SK-MEL-5 (cell line): ENCODE measurements around the gene ETS1. TPM values are rescaled to one million over a fixed set of nuclear protein-coding genes. Genes with fewer than 3 reads are reported as not detected.

ENCODE experiments used
- DNase-seq: peaks from one replicate; pipeline ENCODE4 v3.0.0-alpha.2; 2016; ENCODE audit warnings: low read depth, low spot score
- in situ Hi-C: cut with HindIII; loops from 2 replicates; pipeline ENCODE4 v1.10.0; 2016; ENCODE audit warnings: low sequenced_read_pairs, high pct_unique_total_duplicates, low pct_unique_long_range_greater_than_20kb
- total RNA-seq: library from RNA; depleted of rRNA; stranded (reverse); fragments of >200 nt; shearing (Covaris generic); gene quantifications from 2 replicates; pipeline ENCODE4 v1.2.3, GENCODE V29; 2014

The ETS1 gene
- total RNA-seq, 1 experiment from 2014 or later = 66.7 TPM

DNA sequence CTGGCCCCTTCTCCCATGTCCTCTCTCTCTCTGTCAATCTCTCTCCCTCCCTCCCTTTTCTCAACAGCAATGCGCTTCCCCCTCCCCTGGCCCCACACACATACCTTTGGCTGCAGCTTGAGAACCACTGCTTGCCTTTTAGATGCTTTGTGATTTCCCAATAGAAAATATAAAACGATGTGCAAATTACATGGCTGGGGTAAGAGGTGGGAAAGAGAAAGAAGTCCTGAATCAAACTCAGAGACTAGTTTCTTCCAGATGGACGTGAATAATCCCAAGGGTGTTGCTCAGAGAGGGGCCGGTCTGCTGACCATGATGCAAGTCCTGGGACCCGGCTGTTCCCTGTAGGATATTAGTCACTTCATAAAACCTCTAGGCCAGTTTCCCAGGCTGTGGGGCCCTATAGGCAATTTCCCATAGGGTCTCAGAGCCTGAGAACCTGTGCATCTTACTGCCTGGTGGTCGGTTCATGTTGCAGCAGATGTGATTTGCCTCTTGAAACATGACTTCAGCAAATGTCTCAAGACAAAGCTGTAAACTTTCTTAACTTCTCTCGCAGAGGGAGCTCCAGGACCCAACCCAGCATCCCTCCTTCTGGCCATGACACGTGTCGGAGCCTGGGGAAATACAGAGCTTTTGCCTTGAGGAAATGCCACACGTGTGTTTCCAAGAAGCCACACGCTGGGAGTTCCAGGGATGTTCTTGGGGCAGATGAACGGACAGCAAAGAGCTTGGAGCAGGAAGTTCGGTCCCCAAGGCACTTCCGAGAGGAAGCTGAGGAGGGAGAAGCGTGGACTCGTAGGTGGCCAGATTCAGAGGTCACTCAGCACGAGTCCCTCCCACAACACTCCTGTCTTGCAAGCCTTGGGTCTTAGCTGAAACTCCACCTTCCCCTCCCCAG is 34.5 kb upstream of the ETS1 start:
- DNase-seq = no peak
- in situ Hi-C loops = no loop called here

DNA sequence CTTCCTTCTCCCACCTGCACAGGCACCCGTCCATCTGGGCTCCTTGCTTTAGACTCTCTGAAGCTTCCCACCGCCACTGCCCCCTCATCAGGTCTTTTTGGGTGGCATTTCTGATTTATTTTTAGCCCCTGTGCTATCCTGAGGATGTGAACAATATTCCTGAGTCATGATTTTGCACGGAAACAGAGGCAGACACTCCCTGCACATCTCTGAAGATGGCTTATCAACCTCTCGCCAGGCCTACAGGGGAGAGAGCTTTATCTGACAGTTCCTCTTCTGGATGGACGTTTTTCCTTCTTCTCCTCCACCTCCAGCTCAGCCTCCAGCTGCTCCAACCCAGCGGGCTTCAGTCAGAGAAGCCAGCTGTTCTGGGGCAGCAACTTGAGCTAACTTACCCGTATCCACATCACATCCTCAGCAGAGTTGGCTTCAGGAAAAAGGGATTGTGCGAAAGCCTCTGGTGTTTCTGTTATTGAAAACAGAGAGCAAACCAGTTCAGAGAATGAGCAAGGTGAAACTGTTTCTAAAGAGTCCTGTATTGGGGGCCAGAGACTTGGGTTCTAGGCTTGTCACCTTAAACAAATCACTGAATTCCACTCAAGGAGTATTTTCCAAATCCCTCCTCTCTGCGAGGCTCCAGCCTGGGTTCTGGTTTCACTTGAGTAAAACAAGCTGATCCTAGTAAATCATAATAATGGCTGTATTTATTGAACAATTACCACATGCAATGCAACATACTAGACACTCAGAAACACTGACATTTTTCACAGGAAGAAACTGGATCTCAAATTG is 33.1 kb upstream of the ETS1 start:
- DNase-seq = no peak
- in situ Hi-C loops = no loop called here

GRCh38 chr11:128619540-128620308 is 32.4 kb upstream of the ETS1 start:
- no peak for DNase-seq
- in situ Hi-C loops = no loop called here

- in situ Hi-C loops = no loop called here
- DNase-seq = no peak
Observed at GRCh38 chr11:128619007-128619406, 31.6 kb upstream of the ETS1 start.

DNA sequence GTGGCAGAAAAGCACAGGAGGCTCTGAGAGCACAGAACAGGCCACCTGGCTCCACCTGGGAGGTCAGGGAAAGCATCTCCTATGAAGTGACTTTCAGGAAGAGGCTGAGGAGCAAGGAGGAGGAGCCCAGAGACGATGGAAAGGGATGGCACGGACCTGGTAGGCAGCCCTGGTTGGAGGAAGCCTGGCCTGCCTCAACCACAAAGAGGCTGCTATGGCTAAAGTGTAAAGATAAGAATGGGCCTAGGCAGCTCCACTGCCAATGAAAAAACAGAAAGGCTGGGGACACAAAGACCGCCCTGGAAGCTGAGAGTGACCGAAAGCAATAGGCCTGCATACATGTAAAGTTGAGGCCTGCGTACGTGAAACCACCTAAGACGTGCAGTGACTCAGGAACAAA is 31.2 kb upstream of the ETS1 start:
- DNase-seq = no peak
- in situ Hi-C loops = no loop called here

GRCh38 chr11:128616161-128616560 is 28.8 kb upstream of the ETS1 start:
- in situ Hi-C loops = no loop called here
- DNase-seq = no peak

DNA sequence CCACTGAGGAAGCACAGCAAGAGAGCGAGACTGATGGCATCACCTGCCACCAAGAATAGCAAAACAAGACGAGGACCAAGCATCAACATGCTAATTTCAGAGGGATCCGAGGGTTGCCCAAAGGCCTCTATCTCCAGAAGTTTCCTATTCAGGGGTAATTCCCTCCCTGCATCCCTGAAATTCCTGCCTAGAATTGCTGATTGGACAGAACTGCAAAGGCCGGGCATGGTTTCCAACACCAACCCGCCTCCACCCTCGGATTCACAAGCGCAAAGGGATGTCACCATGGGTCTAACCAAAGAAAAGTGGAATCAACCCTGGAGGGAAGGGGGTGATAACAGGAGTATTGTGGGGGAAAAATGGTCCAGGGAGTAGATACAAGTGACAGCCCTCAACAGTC is 28.3 kb upstream of the ETS1 start:
- no peak for DNase-seq
- in situ Hi-C loops = no loop called here

- DNase-seq = no peak
- in situ Hi-C loops = no loop called here
Observed at GRCh38 chr11:128615076-128615475, 27.7 kb upstream of the ETS1 start.

DNA sequence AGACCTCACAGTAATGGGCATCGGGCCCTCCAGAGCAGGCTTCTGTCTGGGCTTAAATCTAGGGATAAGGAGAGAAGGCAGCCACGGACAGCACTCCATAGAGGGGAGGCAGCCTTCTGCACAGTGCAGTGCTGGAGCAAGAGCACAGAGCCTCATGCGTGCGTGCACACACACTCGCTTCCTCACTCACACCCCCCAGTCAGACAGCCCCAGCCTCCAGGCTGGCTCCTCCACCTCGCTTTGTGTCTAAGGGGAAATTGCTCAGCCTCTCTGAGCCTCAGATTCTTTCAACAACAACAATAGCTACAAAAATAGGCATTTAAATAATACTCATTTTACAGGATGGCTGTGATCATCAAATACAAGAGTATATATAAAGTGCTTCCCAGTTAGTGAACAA is 26.7 kb upstream of the ETS1 start:
- no peak for DNase-seq
- in situ Hi-C loops = no loop called here

- DNase-seq = no peak
- in situ Hi-C loops = no loop called here
Observed at GRCh38 chr11:128613300-128613995, 26.1 kb upstream of the ETS1 start.

- no peak for DNase-seq
- in situ Hi-C loops = no loop called here
Observed at GRCh38 chr11:128610721-128611617, 23.6 kb upstream of the ETS1 start.

- in situ Hi-C loops = no loop called here
- DNase-seq = no peak
Observed at GRCh38 chr11:128609785-128610184, 22.4 kb upstream of the ETS1 start.

DNA sequence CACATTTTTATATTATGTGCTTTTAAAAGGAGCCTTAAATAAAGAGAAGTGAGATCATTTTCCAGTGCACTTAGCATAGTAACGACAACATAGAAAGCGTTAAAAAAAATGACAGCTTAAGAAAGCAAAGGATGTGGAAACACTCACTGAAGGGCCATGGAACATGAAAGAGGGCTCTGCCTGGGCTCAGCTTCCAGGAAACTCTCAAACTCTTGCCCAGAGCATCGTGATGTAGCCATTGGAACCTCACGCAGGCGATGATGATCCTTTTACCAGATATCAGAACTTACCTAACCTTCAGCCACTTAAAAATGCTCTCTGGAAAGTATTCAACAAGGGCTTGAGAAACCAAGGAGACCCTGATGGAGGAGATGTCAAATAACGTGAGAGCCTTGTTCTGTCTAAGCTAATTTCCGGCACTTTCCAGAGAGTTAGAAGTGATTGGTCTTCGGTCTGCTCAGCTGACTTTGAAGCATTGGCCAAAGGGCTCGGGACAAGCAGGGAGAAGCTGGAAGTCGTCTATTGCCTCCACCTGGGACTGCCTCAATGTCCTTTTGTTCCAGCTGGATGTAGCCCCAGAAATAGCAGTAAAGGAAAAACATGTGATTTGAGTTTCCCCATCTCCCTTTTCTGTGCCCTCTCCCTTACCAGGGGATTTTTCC is 21.5 kb upstream of the ETS1 start:
- no peak for DNase-seq
- in situ Hi-C loops = no loop called here

DNA sequence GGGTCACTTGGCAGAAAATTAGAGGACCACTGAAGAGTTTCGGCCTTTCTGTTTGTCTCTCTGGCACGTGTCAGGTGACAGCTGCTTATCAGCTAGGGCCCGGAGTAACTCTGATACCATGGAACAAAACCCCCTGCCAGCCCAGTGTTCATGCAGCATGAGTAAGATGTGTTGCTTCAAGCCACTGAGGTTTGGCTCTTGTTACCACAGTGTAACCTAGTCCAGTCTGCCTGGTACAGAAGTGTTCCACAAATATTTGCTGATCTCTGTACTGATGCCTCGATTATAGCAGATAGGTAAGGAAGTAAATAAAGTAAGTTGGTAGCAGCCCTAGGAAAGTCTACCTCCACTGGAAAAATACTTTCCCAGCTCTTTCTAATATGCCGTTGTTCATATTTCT is 20.5 kb upstream of the ETS1 start:
- DNase-seq = no peak
- in situ Hi-C loops = no loop called here

DNA sequence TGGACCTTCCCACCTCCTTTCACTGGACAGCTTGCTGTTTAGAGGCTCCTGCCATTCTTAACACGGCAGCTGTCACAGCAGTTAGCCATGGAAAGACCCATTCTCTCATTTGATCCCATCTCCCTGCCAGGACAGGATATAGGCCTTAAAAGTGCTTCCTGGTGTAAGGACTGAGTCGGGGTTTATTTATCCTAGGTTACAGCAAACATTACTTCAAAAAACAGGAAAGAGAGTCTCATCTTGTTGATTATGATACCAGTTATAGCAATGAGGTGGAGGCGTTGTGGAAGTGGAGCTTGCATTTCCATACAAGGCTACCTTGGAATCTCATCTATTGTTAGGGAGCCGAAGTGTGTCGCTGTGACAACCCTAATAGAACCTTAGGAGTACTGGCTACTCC is 17.4 kb upstream of the ETS1 start:
- DNase-seq = no peak
- in situ Hi-C loops = no loop called here

- in situ Hi-C loops = no loop called here
- DNase-seq = peak; percentile 39
Observed at GRCh38 chr11:128603752-128604414, 16.5 kb upstream of the ETS1 start.
